GM19099 (cell line): ENCODE measurements around the gene PRUNE2.

ENCODE experiments used
- POLR2A ChIP-seq: IDR thresholded peaks from 3 replicates; pipeline ENCODE4 v1.6.1; 2011; ENCODE audit warnings: low read depth; ENCODE audit not compliant: insufficient read length; ENCODE audit errors: extremely low read depth

The PRUNE2 gene

GRCh38 chr9:76637416-76637815, 268.5 kb downstream of the PRUNE2 start:
- no peak for TF ChIP-seq POLR2A

- no peak for TF ChIP-seq POLR2A
Measured at GRCh38 chr9:76634356-76635054, 271.4 kb downstream of the PRUNE2 start.

- TF ChIP-seq POLR2A: no peak
Measured at GRCh38 chr9:76630916-76631315, 275.0 kb downstream of the PRUNE2 start.

- TF ChIP-seq POLR2A: no peak
Measured at GRCh38 chr9:76629205-76629990, 276.5 kb downstream of the PRUNE2 start.

GRCh38 chr9:76628155-76628554, 277.8 kb downstream of the PRUNE2 start:
- TF ChIP-seq POLR2A: no peak

GRCh38 chr9:76626980-76627379, 278.9 kb downstream of the PRUNE2 start:
- no peak for TF ChIP-seq POLR2A

GRCh38 chr9:76626141-76626540, 279.8 kb downstream of the PRUNE2 start:
- TF ChIP-seq POLR2A: no peak

GRCh38 chr9:76624391-76625048, 281.4 kb downstream of the PRUNE2 start:
- no peak for TF ChIP-seq POLR2A

GRCh38 chr9:76620996-76621395, 284.9 kb downstream of the PRUNE2 start:
- no peak for TF ChIP-seq POLR2A

- TF ChIP-seq POLR2A: no peak
Measured at GRCh38 chr9:76620581-76620980, 285.3 kb downstream of the PRUNE2 start.

GRCh38 chr9:76619640-76620039, 286.3 kb downstream of the PRUNE2 start:
- TF ChIP-seq POLR2A: no peak

GRCh38 chr9:76619197-76619596, 286.7 kb downstream of the PRUNE2 start:
- TF ChIP-seq POLR2A: no peak

- TF ChIP-seq POLR2A: no peak
Measured at GRCh38 chr9:76618762-76619161, 287.2 kb downstream of the PRUNE2 start.

GRCh38 chr9:76617497-76618175, 288.3 kb downstream of the PRUNE2 start:
- TF ChIP-seq POLR2A: no peak

GRCh38 chr9:76616780-76617179, 289.1 kb downstream of the PRUNE2 start:
- TF ChIP-seq POLR2A: no peak
